Left renal cortex interstitium (tissue), 4 donors: ENCODE results near the gene TBX10. TPM values are rescaled to one million over a fixed set of nuclear protein-coding genes. Genes with fewer than 3 reads are reported as not detected.
"Not testable (repeated sequence)": the region's sequence is repeated elsewhere in the genome, so short reads cannot be mapped to it uniquely, and the experiment has no call there.

Experiments
- DNase-seq, 4 donors: peaks; one replicate each; pipeline ENCODE4 v3.0.0-alpha.2; 2013; ENCODE audit warnings: low read depth in 4 of 4, low spot score in 2 of 4, missing footprints in 1 of 4
- polyA plus RNA-seq, 4 donors: library from polyadenylated mRNA; unstranded; fragments of 120-200 nt; gene quantifications; one replicate each; pipeline ENCODE4 v1.2.1, GENCODE V29; 2013; ENCODE audit not compliant: insufficient read length in 4 of 4

TBX10 gene
- polyA plus RNA-seq, 4 donors: 0.22 TPM; not detected in 2

DNA sequence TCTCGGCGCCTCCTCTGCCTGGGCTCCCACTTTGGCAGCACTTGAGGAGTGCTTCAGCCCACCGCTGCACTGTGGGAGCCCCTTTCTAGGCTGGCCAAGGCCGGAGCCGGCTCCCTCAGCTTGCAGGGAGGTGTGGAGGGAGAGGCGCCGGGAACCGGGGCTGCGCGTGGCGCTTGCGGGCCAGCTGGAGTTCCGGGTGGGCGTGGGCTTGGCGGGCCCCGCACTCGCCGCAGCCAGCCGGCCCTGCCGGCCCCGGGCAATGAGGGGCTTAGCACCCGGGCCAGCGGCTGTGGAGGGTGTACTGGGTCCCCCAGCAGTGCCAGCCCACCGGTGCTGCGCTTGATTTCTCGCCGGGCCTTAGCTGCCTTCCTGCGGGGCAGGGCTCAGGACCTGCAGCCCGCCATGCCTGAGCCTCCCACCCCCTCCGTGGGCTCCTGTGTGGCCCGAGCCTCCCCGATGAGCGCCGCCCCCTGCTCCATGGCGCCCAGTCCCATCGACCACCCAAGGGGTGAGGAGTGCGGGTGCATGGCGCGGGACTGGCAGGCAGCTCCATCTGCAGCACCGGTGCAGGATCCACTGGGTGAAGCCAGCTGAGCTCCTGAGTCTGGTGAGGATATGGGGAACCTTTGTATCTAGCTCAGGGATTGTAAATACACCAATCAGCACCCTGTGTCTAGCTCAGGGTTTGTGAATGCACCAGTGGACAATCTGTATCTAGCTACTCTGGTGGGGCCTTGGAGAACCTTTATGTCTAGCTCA is 20.5 kb downstream of the TBX10 start:
- DNase-seq: not testable (repeated sequence)

DNA sequence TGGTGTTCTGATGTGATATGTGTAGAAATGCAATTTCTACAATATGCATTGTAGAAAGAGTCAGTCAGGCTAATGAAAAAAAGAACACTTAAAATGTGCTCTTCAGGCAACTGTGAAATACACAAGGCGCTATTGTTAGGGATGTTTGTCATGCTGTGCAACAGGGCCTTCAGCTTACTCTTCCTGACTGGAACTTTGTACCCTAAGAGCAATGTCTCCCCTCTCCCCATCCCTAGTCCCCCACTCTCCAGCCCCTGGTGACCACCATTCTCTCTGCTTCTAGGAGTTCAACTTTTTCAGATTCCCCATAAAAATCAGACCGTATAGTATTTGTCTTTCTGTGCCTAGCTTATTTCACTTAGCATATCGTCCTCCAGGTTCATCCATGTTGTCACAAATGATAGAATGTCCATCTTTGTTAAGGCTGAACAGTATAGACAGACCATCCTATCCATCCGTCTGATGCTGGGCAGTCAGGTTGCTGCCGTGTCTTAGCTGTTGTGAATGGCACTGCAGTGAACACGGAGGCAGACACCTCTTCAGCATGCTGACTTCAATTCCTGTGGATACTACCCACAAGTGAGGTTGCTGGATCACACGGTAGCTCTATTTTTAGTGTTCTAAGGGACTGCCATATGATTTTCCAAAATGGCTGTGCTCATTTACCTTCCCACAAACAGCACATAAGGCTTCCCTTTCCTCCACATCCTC is 22.2 kb downstream of the TBX10 start:
- no peak for DNase-seq

- DNase-seq: no peak
These were observed 22.9 kb downstream of the TBX10 start for GRCh38 chr11:67616431-67617242.

DNA sequence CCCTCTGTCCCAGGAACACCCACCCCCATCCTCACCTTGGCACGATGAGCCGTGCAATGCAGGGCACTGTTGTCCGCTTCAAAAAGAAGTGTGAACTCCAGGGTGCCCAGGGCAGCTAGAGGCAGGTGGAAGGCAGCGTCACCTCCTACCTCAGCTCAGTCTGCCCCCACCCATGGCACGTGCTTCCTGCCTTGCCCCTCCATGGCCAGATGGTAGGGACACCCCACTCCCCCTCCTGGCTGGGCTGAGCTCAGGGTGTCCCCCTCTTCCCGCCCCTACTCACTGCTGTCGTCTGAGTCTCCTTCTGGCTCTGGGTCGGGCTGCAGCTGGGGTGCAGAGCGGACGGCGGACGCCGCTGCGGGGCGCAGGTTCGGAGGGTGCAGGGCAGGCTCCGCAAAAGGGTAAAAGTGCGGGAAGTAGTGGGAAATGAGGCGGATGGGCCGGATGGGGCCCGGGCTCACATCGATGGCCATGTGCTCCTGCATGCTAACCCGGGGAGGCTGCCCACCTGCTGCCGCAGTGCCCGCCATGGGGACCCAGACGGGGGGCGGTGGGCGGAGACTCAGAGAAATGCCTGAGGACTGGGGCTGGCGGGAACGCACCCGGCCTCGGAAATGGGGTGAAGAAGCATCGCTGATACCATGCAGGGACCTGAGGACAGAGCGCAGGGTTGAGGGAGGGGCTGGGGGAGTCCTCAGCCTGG is 23.7 kb downstream of the TBX10 start:
- no peak for DNase-seq

DNA sequence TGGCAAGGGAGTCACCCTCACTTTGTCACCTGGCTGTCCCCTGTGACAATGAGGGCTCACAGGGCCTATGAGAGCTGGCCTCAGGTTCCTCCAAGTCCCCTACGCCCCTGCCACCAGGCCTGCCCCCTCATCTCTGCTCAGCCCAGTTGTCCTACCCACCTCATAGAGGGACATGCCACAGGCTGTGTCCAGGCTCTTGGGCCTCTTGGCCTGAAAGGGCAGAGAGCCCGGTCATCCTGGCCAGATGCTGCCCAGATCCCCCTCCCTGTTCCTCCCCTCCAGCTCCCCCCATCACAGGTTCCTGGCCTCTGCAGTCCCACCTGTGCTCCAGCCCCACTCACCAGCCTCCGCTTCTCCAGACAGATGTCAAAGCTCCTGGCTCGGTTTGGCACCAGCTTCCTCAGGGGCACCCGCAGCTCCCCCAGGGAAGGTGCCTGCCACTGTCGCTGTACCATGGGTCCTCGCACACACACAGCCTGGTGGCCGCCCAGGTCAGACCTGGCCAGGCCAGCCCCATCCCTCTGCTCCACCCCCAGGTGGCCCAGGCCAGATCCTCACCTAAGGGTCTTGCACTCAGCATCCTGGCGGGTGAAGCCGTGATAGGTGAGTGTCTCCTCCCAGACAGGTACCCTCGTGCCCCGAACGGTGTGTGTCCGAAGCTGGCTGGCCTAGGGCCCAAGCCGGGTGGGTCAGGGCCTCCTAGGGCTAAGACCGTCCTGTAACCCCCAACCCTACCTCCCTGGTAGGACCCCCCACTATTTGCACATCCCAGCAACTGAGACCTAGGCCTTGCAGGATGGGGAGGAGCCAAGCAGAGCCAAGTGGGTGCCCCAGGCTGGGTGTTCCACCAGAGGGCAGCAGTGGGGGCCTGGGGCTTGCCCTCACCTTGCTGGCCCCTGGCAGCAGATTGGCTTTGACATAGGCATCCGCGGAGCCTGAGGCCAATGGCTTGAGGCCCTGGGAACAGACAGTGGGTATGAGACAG is 24.5 kb downstream of the TBX10 start:
- no peak for DNase-seq

- no peak for DNase-seq
These were observed 25.4 kb downstream of the TBX10 start for GRCh38 chr11:67613960-67614715.

DNA sequence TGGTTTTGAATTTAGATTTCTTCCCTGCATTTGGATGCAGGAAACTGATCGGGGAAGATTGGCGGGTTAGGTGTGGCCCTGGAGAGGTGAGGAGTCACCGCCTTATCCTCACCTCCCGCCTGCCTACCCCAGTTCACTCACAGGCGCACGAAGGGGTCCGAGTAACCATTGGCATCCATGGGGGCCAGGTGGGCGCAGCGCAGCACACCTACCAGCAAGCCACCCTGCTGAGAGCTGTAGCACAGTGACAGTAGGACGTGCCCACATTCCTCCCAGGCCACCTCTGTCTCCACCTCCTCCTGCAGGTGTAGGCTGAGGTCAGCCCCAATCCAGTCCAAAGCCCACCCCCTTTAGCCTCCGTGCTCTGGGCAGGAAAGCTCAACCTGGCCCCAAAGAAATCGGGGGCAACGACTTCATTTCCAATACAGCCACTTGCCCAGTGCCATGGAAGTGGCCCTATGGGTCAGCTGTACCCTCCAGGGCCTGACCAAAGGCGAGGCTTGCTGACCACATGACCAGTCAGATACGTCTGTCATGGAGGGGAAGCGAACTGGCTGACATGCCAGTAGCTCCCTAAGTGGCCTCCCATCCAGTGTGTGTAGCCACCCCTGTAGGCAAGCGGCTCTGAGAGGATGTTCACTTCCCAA is 26.1 kb downstream of the TBX10 start:
- DNase-seq: no peak

- DNase-seq: no peak
These were observed 26.8 kb downstream of the TBX10 start for GRCh38 chr11:67612751-67613150.

- DNase-seq: no peak
These were observed 27.6 kb downstream of the TBX10 start for GRCh38 chr11:67611704-67612587.

GRCh38 chr11:67611165-67611564 is 28.4 kb downstream of the TBX10 start:
- DNase-seq: no peak

DNA sequence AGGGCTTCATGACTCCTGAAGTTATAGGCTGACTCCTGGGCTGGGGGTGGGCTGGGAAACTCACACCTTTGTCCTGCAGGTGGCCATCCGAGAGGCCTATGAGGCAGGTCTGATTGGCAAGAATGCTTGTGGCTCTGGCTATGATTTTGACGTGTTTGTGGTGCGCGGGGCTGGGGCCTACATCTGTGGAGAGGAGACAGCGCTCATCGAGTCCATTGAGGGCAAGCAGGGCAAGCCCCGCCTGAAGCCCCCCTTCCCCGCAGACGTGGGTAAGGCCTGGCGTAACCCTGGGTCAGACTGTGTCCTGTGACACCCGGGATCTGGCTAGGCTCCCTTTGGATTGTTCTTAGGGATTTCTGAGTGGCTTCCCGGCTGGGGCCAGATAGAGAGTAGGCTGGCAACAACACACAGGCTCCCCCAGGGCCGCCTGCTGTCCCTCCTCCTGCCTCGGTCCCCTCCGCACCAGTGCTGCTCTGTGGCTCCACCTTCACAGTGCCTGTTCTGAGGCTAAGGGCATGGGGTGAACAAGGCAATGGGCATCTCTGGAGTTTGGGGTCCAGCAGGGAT is 29.2 kb downstream of the TBX10 start:
- DNase-seq: no peak

DNA sequence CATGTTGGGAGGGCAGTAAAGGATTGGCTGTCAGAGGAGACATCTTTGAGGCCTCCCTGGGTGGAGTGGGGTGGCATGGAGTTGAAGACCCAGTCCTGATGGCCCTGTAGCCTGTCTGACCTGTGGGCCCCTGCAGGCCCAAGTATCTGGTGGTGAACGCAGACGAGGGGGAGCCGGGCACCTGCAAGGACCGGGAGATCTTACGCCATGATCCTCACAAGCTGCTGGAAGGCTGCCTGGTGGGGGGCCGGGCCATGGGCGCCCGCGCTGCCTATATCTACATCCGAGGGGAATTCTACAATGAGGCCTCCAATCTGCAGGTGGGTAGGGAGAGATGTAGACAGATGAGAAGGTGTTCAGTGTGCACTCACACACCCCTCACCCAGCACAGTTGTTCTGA is 30.2 kb downstream of the TBX10 start:
- no peak for DNase-seq

- DNase-seq: no peak
These were observed 31.1 kb downstream of the TBX10 start for GRCh38 chr11:67608486-67608885.

- no peak for DNase-seq
These were observed 32.1 kb downstream of the TBX10 start for GRCh38 chr11:67607507-67607906.

DNA sequence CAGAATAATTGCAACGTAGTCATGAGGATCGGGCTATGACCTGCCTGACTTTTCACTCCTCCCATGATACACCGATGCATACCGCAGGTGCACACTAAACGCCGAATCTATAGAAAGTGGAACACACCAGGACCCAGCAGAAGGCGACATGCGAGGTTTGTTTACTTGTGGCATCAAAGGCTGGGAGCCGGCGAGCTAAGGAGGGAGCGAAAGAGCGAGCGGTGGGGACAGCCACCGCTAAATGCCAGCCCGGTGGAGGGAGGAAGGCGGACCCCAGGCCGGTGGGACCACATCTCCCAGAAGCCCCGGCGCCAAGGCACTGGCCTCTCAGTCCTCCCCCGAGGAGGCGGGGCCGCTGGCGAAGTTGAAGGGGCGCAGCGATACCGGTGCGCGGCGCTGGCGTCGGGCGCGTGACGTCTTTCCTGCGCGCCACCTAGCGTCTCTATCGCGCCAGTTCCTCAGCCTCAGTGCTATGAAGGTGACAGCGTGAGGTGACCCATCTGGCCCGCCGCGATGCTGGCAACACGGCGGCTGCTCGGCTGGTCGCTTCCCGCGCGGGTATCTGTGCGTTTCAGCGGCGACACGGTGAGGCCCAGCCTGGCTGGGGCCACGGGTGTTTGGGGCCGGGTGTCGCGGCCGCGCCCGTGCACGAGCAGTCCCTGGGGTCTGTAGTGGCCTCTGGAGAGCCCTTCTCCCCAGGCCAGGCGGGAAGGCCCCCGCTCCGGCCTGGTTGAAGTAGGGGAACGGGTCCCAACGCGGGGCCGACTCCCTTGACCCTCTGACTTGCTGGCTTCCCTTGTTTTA is 32.9 kb downstream of the TBX10 start, which contains the start of gene NDUFV1:
Gene NDUFV1, plus strand, starts transcription at position 445 of the 804 bp plus-strand sequence. Its CDS starts 69 bp downstream, at position 514.
- DNase-seq: peak; percentile 65 to 95 (median 87)

GRCh38 chr11:67606093-67606491 is 33.5 kb downstream of the TBX10 start:
- no peak for DNase-seq
